ENCODE data around the gene CPT1C.

DNA sequence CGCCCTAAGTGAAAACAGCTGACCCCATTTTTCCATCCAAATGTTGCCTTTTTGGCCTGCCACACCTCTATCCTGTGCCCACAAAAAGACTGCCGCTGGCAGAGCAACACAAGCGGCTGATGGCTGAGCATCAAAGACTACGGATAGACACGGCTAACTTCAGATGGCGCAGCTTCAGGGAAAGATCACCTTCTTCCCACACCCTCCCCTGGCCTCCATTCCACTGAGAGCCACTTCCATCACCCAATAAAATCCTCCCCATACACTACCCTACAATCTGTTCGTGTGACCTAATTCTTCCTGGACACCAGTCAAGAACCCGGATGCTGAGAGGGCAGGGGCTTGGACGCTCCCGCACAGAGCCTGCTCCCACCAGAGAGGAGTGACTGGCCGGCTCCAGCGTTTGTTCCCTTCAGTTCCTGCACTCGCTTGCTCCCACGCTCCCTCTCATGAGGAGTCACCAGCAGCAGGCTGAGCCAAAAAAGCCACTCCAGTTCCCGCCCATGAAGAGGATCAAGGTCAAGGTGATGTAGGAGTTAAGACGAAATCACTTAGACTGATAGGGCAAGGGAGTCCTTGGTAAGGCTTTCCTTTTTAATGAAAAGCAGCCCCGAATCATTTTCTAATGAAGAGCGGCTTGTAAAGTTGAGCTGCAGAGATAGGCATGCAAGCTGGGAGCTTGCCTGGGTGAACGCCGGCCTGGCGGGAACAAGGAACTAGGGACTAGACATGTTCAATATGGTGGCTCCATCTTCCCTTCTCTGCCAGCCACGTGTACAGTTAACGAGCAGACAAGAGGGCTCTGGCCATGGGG lies 36.5 kb downstream of the CPT1C start:
- TF ChIP-seq SUZ12 (IDR thresholded peaks at IDR 0.05; ENCODE audit: extremely low read depth, insufficient read depth, insufficient read length), result no peak
- no peak for TF ChIP-seq YY1 (IDR thresholded peaks at IDR 0.05; ENCODE audit: insufficient read depth, insufficient read length)
- TF ChIP-seq ZNF274 (IDR thresholded peaks at IDR 0.05; ENCODE audit: low read depth, low read length), result no peak
